GM18517 (cell line): ENCODE results near the gene ACAP3.

Experiments
- ATAC-seq: cut with Tn5 transposase; IDR thresholded peaks from one replicate; pipeline ENCODE4 v1.9.1; 2021; ENCODE audit warnings: mild to moderate bottlenecking, moderate library complexity; ENCODE audit not compliant: unreplicated experiment

Gene ACAP3

DNA sequence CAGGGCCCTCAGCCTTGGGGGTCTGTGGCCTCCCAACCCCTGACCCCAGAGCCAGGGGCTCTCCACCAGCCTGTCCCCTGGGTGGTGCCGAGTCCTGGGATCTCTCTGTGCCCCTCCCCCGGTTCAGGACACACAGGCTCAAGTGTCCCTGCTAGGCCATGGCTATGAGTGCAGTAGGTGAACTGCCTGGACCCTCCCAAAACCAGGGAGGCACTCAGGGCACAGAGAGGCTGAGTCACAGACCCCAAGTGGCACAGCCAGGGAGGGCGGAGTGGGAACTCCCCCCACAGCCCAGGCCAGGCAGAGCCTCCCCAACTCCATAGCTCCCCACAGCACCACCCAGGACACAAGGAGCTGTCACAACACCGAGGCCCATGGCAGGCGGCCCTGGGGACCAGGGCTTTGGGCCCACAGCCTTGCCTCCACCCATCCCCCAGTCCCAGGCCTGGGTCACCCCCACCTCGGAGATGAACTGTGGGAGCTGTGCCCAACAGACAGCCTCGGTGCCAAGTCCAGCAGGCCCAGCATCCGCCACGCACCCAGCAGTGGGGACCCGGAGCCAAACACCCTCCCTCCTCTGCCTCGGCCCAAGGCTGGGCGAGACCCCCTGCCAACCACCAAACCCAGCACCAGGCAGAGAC is 38.2 kb upstream of the ACAP3 start:
- ATAC-seq = no peak

DNA sequence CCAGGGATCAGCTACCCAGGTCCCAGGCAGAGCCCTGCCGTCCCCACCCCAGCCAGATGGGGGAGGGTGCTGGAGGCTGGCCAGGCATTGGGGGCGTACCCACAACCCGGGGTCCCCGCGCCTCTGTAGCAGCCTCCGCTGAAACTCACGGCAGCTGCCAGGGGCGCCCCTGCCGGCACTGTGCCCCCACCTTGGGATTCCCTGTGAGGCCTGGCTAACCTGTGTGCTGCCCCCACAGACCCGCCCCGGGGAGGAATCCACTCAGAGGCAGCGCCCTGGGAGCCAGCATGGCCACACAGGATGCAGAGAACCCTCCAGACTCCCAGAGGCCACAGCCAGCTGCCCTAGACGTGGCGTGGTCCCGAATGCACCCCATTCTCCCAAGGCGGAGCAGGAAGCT is 37.7 kb upstream of the ACAP3 start:
- ATAC-seq = no peak

DNA sequence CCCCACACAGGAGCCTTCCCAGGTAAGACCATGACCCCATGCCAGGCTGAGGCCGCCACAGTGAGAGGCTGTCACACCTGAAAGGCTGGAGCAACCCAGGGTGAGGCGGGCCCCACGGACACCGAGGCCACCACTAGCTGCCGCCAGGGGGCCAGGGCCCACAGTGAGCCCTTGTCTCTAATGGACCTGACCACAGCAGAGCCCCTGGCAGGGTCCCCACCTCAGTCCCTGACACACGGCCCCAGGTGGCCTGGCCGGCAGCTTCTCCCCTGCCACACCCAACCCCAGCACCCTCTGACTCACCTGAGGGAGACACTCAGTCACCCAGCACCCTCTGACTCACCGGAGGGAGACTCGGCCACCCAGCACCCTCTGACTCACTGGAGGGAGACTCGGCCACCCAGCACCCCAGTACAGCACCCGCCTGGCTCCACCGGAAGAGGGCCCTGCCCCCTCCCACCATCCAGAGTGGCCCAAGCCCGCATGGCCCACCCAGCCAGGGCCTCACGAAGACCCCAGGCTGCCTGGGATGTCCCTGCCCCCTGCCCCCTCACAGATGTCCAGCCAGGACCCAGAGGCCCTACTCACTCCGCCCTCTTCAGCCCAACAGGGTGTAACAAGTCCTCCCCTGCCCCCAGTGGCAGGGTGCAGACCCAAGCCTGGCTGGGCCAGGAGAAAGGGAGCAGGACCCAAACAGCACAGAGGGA is 37.1 kb upstream of the ACAP3 start:
- no peak for ATAC-seq

DNA sequence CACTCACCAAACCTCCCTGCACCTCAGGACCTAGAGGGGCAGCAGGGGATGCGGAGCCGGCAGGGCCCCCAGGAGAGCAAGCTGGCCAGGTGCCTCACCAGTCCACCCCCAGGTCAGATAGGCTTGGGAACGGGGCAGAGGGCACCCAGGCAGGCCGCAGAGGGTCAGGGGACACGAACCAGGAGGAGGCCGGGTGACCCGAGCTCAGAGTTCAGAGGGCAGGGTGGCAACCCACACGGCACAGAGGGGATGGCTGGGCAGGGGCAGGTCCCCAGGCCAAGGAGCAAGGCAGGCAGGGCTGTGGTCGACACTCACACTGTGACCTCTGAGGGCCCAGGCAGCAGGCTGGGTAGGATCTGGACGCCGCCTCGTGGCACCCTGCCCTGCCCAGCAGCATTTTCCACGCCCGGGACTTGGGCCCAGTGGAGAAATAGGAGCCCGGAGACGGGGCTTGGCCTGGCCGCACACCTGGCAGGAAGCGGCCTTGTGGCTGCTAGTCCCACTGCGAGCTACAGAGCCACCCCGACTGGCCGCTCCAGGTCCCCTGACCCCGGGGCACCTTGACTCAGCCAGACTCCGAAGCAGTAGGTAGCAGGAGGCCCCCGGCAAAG is 36.2 kb upstream of the ACAP3 start:
- ATAC-seq = no peak

DNA sequence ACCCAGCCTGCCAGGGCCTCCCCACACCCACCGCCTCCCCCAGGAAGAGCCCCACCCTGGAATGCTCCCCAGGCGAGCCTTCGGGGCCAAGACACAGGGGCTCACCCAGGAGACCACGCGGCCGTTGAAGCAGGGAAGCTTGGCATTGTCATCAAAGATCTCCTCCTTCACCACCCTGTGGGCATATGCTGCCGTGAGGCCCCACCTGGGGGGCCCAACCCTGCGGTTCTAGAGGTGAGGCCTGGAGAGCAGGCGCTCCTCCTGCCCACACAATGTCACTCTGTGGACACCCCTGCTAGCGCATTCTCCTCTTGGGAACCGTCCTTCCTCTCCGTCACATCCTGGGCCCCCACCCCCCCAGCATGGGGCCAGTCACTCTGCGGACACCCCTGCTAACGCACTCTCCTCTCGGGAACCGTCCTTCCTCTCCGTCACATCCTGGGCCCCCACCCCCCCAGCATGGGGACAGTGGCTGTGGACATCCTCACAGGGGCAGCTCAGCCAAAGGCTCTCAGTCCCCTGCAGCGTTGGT is 34.9 kb upstream of the ACAP3 start:
- no peak for ATAC-seq

DNA sequence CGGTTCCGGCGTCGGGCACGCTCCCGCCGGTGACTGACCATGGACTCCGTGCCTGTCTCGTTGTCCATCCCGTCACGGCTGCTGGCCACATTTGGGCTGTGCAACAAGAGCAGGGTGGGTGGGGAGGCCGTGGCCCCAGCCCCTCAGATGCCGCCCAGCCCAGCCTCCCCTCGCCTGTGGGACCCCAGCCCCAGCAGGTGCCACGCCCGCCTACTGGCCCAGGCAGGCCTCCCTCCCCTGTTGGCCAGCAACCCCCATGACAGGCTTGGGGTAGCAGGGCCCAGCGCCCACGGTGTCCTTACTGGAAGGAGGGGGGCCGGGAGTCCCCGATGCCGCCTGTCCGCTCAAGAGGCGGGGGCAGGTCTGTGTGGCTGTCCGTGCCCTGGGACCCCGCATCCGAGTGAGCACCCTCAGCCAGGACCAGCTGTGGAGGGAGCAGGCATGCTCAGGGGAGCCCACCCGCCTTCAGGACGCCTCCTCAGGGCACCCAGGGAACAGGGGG is 34.4 kb upstream of the ACAP3 start:
- no peak for ATAC-seq

DNA sequence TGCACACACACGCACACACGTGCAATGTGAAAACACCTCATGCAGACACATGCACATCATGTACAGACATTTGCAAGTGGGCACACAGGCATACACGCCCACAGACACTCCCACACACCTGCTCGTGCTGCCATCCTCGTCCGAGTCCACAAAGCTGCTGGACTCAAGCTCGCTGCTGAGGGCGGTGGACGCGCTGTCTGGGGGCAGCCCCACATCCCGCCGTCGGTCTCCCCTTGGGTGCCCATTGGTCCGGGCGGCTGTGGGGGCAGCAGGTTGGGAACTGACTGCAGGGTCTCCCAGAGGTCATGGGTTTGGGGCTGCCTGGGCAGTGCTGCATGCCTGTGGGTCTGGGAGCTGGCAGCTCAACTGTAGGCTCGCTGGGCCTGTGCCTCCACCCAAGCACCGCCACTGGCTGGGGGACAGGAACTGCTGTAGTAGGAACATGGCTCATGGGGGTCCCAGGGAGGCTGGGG is 33.9 kb upstream of the ACAP3 start:
- no peak for ATAC-seq

DNA sequence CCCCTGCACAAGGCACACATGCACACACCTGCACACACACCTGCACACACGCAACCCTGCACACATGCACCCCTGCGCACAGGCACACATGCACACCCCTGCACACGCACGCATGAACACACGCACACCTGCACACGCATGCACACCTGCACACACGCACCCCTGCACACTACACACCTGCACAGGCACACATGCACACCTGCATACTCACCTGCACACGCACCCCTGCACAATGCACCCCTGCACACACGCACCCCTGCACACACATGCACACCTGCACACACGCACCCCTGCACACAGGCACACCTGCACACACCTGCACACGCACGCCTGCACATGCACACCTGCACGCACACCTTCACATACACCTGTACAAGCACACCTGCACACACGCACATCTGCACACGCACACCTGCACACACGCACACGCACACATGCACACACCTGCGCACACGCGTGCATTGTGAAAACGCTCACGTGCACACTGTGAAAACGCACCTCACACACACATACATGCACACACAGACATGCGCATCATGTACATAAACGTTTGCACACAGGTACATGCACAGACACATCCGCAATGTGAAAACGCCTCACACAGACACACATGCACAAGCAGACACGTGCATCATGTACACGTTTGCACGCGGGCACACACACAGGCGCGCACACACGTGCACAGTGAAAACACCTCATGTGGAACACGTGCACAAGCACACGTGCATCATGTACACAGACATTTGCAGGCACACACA is 33.2 kb upstream of the ACAP3 start:
- ATAC-seq = no peak

DNA sequence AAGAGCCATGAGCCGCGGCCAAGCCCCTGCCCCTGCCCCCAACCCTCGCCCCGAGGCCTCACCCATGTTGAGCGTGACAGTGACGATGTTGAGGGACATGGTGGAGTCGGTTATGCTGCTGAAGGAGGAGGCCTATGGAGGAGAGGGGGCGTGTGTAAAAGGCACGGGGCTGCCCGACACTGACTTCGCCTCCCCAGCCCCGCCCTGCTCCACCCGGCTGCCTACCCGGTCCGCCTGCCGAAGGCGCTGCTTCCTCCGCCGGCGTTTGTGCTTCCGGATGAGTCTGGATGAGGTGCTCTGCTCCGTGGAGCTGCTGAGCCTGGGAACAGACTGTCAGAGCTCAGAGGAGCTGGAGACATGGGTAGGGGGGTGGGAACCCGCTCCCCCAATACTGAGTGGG is 32.5 kb upstream of the ACAP3 start:
- ATAC-seq = no peak

DNA sequence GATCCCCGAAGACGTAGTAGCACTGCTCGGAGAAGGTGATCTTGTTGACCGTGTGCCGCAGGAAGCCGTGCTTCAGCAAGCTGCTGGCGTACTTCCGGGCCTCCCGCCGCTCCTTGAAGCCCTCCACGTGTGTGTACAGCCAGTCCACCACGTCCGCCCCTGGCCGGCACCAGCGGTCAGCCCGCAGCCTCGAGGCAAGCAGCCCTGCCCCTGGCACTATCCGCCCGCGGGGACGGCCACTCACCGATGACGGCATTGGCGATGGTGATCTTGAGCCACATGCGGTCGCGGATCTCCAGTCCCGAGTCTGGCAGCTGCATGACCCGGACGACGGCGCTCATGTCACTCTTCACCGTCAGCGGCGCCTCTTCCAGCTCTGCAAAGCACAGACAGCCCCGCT is 30.5 kb upstream of the ACAP3 start:
- no peak for ATAC-seq

DNA sequence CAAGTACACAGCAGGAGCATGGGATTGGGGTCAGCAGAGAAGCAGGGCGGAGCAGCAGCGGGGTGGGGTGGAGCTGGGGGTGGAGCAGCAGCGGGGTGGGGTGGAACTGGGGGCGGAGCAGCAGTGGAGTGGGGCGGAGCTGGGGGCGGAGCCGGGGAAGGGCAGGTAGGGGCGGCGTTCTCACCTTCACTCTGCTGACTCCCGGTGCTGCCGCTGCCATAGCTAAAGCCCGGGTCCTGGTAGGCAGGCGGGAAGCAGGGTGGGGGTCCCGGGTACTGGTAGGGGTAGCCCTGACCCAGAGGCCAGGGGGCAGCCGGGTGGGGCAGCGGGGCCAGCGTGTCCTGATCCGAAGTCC is 30.0 kb upstream of the ACAP3 start:
- no peak for ATAC-seq

DNA sequence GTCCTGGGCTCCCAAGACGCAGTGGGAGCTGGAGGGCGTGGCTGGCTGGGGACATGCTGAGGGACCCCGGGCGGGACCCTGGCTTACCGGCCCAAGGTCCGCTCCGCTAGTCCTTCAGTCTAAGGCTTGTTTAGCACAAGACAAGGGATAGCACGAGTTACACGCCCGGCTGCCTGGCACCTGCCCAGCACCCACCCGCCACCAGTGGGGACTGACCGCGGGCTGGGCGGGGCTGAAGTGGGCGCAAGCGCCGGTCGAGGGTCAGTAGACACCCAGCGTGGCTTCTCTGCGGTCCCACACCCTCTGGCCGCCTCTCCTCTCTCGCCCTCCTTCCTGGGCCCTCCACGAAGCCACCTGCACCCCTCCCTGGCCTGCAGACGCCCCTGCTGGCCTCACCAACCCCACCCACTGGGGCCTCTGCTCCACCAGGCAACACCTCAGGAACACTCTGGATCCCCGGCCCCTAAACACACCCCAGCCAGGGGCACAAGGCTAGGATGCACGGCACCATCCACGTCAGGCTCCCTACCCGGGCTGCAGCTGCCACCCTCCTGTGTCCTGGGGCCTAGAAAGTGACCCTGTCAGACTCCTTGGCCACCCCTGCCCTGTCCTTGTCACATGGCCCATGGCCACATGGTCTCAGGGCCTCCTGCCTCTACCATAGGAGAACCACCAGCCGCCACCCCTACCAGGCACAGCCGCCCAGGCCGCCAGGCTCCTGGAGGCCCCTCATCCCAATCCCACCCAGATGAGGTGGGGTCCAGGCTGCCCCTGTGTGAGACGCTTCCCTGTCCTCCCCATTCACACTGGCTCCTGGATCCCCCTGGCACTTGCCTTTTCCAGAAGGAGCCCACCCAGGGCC is 29.4 kb upstream of the ACAP3 start:
- ATAC-seq = no peak

DNA sequence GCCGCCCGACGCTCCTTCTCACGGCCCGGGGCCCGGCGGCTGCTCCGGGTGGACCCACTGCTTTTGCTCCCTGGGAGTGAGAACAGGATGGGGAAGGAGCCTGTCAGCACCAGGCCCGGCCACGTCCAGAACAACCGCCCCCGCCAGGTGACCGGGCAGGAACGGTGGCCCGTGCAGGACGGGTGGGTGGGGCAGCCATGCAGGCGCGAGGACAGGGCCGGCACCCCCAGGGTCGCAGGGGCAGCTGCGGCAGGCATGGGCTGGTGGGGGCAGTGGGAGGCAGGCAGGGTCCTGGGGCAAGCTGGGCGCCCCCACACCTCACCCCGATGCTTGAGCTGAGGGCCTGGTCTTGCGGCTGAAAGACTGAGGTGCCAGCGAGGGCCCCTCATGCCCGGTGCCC is 28.7 kb upstream of the ACAP3 start:
- no peak for ATAC-seq

DNA sequence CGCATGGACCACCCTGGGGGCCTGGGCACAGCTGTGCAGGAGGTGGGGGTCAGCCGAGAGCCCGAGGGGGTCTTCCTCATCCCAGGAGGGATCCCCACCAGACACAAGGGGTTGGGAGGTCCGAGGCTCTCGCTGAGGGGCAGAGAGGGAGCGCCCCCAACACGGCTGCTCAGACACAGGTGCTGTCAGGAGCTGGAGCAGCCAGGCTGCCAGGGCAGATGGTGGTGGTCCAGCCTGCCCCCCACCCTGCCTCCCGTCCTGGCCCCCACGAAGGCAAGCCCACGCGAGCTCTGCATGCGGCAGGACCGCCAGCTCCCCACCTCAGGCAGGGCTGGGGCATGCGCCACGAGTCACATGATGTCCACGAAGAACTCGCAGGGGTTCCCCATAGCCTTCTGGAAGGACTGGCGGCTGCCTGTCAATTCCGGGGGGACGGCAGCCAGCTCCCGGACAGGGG is 28.1 kb upstream of the ACAP3 start:
- no peak for ATAC-seq

DNA sequence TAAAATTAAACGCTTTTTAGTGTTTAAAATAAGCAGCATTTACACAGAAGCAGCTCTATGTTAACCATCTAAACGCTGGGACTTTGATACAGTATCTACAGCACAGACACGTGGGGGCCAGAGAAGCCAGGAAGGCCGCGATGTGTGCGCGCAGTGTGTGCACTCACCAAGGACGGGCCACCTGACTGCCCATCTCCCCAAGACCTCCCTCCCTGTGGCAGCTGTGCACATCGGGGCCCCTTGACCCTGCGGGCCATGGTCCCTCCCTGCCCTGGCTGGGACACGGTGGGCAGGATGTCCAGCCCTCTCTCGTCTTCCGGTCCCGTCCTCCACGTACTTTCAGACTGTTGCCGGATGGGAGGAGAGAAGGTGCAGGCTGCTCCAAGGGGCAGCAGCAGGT is 27.6 kb upstream of the ACAP3 start:
- ATAC-seq = no peak

DNA sequence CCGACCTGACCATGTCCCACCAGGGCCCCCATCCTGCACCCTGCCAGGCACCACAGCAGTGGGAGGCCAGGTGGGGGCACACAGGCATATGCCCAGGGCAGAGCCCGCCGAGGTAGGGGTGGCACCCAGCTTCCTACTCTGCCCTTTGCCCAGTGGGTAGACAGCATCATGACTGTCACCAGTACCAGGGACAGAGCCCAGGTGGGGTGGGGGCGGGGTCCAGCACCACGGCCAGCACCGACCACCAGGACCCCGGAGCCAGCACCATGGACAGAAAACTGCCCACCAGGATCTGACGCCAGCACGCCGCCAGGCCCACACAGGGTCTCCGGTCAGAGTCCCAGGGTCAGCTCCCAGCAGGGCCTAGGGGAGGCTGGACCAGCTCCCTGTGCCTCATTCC is 27.1 kb upstream of the ACAP3 start:
- ATAC-seq = no peak

DNA sequence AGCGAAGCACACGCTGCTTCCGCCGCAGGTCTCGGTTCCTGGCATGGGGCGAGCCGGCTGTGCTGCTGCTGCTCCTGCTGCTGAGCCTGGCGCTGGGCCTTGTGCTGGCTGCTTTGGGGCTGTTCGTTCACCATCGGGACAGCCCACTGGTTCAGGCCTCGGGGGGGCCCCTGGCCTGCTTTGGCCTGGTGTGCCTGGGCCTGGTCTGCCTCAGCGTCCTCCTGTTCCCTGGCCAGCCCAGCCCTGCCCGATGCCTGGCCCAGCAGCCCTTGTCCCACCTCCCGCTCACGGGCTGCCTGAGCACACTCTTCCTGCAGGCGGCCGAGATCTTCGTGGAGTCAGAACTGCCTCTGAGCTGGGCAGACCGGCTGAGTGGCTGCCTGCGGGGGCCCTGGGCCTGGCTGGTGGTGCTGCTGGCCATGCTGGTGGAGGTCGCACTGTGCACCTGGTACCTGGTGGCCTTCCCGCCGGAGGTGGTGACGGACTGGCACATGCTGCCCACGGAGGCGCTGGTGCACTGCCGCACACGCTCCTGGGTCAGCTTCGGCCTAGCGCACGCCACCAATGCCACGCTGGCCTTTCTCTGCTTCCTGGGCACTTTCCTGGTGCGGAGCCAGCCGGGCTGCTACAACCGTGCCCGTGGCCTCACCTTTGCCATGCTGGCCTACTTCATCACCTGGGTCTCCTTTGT is 26.0 kb upstream of the ACAP3 start:
- no peak for ATAC-seq

DNA sequence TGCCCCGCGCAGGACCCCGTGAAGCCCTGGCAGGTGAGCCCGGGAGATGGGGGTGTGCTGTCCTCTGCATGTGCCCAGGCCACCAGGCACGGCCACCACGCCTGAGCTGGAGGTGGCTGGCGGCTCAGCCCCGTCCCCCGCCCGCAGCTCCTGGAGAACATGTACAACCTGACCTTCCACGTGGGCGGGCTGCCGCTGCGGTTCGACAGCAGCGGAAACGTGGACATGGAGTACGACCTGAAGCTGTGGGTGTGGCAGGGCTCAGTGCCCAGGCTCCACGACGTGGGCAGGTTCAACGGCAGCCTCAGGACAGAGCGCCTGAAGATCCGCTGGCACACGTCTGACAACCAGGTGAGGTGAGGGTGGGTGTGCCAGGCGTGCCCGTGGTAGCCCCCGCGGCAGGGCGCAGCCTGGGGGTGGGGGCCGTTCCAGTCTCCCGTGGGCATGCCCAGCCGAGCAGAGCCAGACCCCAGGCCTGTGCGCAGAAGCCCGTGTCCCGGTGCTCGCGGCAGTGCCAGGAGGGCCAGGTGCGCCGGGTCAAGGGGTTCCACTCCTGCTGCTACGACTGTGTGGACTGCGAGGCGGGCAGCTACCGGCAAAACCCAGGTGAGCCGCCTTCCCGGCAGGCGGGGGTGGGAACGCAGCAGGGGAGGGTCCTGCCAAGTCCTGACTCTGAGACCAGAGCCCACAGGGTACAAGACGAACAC is 25.2 kb upstream of the ACAP3 start:
- no peak for ATAC-seq
